Astrocyte (in vitro differentiated cells and primary cell): ENCODE measurements around the gene CRYBG1.

Source experiments
- CTCF ChIP-seq: IDR thresholded peaks from 2 replicates; pipeline ENCODE4 v1.5.1; 2011; ENCODE audit warnings: low read depth, mild to moderate bottlenecking, inconsistent platforms, low read length, moderate library complexity; ENCODE audit not compliant: insufficient read depth
- EZH2 ChIP-seq: IDR thresholded peaks from 2 replicates; pipeline ENCODE4 v1.6.1; 2012; ENCODE audit warnings: mild to moderate bottlenecking, low read length, inconsistent platforms; ENCODE audit not compliant: insufficient read depth

DNA sequence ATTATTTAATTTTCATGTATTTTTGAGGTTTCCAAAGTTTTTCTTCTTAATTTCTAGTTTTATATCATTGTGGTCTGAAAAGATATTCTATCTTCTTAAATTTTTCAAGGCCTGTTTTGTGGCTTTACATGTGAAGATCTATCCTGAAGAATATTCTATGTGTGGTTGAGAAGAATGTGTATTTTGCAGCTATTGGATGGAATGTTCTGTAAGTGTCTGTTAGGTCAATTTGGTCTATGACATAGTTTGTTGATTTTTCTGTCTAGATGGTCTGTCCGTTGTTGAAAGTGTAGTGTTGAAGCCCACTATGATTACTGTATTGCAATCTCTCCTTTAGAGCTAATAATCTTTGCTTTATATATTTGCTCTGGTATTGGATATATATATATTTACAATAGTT, 125.7 kb downstream of the CRYBG1 start:
- no peak for TF ChIP-seq CTCF
- no peak for TF ChIP-seq EZH2
